Left cardiac atrium (tissue), 4 donors: ENCODE data around the gene EHMT1. TPM values are rescaled to one million over a fixed set of nuclear protein-coding genes. Genes with fewer than 3 reads are reported as not detected.

ENCODE experiments used
- ATAC-seq, 2 donors: fragments of 200-7000 bp; cut with Tn5 transposase; one replicate each; pipeline ENCODE4 v1.9.1; 2020; ENCODE audit warnings: mild to moderate bottlenecking in 2 of 2, moderate library complexity in 2 of 2
- DNase-seq: peaks from one replicate; pipeline ENCODE4 v3.0.0-alpha.2; 2020
- intact Hi-C, 2 donors: fragments of 100-400 bp; cut with DNase I; formaldehyde crosslinking; loops; one replicate each; pipeline versions ENCODE4 v1.14.1 to v1.15.1; 2022 to 2023
- total RNA-seq, 2 donors: library from RNA; stranded (reverse); fragmentation: NEBNext Ultra II Directional; extraction: Animal tissue kit (Norgen Biotek cat#: 25700); gene quantifications; one replicate each; pipeline ENCODE4 v1.2.1, GENCODE V29; 2021
- donor health status: DM: no; HTN: yes; CAD: no.
- donor health status: DM: no; HTN: yes; CAD: no; lungs with severe emphysema.
- donor health status: DM: yes; HTN: yes; CAD: no.
- donor health status: Dilated cardiomyopathy.

Gene EHMT1
- total RNA-seq, 2 donors from 2014 or later = 31.9 to 38.1 TPM

GRCh38 chr9:137743695-137744094 is 124.9 kb downstream of the EHMT1 start:
- DNase-seq (no peak), ATAC-seq (no peak)
- intact Hi-C loops = no loop called here

- intact Hi-C loops = no loop called here
- ATAC-seq = no peak
- DNase-seq = no peak
These were observed 125.9 kb downstream of the EHMT1 start for GRCh38 chr9:137744632-137745183.

GRCh38 chr9:137745541-137745991 is 126.8 kb downstream of the EHMT1 start:
- ATAC-seq (no peak), DNase-seq (no peak)
- intact Hi-C loops = no loop called here

GRCh38 chr9:137748311-137748710 is 129.5 kb downstream of the EHMT1 start:
- DNase-seq (no peak), ATAC-seq (no peak)
- intact Hi-C loops = no loop called here

GRCh38 chr9:137748741-137749140 is 129.9 kb downstream of the EHMT1 start:
- no peak for DNase-seq
- intact Hi-C loops = no loop called here
- no peak for ATAC-seq

GRCh38 chr9:137749511-137749910 is 130.7 kb downstream of the EHMT1 start:
- ATAC-seq (peak in 1 of 2 donors; percentile 32), DNase-seq (no peak)
- intact Hi-C loops = no loop called here

- intact Hi-C loops = no loop called here
- DNase-seq = no peak
- ATAC-seq = no peak
These were observed 131.2 kb downstream of the EHMT1 start for GRCh38 chr9:137750007-137750406.

- ATAC-seq = no peak
- no peak for DNase-seq
- intact Hi-C loops = no loop called here
These were observed 131.8 kb downstream of the EHMT1 start for GRCh38 chr9:137750566-137750965.

- DNase-seq (no peak), ATAC-seq (no peak)
- intact Hi-C loops = no loop called here
These were observed 132.8 kb downstream of the EHMT1 start for GRCh38 chr9:137751616-137752015.

GRCh38 chr9:137752426-137752825 is 133.6 kb downstream of the EHMT1 start:
- DNase-seq (no peak), ATAC-seq (no peak)
- intact Hi-C loops = no loop called here

GRCh38 chr9:137753192-137753765 is 134.5 kb downstream of the EHMT1 start:
- DNase-seq (no peak), ATAC-seq (no peak)
- intact Hi-C loops = no loop called here

GRCh38 chr9:137755261-137755927 is 136.6 kb downstream of the EHMT1 start:
- intact Hi-C loops = no loop called here
- DNase-seq (no peak), ATAC-seq (no peak)

- no peak for ATAC-seq
- no peak for DNase-seq
- intact Hi-C loops = no loop called here
These were observed 137.4 kb downstream of the EHMT1 start for GRCh38 chr9:137756045-137756744.

GRCh38 chr9:137757139-137757538 is 138.3 kb downstream of the EHMT1 start:
- peak; percentile 75 for DNase-seq
- peak; percentile 36 to 59 for ATAC-seq
- intact Hi-C loops = no loop called here

GRCh38 chr9:137757613-137758029 is 138.8 kb downstream of the EHMT1 start:
- intact Hi-C loops = no loop called here
- DNase-seq (no peak), ATAC-seq (no peak)

GRCh38 chr9:137758067-137758466 is 139.3 kb downstream of the EHMT1 start:
- ATAC-seq (no peak), DNase-seq (no peak)
- intact Hi-C loops = no loop called here

- ATAC-seq (no peak), DNase-seq (no peak)
- intact Hi-C loops = no loop called here
These were observed 140.3 kb downstream of the EHMT1 start for GRCh38 chr9:137759117-137759516.

GRCh38 chr9:137759649-137760321 is 141.0 kb downstream of the EHMT1 start:
- intact Hi-C loops = no loop called here
- DNase-seq (no peak), ATAC-seq (no peak)

GRCh38 chr9:137760426-137760825 is 141.6 kb downstream of the EHMT1 start:
- DNase-seq (no peak), ATAC-seq (peak in 1 of 2 donors; percentile 88)
- intact Hi-C loops = no loop called here

- no peak for ATAC-seq
- intact Hi-C loops = no loop called here
- no peak for DNase-seq
These were observed 142.2 kb downstream of the EHMT1 start for GRCh38 chr9:137761032-137761431.
